Neural crest cell (in vitro differentiated cells): ENCODE results near the gene LRRC7. TPM values are rescaled to one million over a fixed set of nuclear protein-coding genes. Genes with fewer than 3 reads are reported as not detected.

Experiments
- DNase-seq: peaks from one replicate; pipeline ENCODE4 v3.0.0; 2021; ENCODE audit warnings: low read depth, mixed read lengths, low spot score
- H3K27ac Mint-ChIP-seq: one replicate; pipeline ENCODE4 v1.8.0; 2021; ENCODE audit warnings: mild to moderate bottlenecking, mixed read lengths; ENCODE audit not compliant: unreplicated experiment
- H3K27me3 Mint-ChIP-seq: 2 replicates; pipeline ENCODE4 v1.8.0; 2021; ENCODE audit warnings: low read depth, mild to moderate bottlenecking, mixed read lengths
- H3K36me3 Mint-ChIP-seq: 2 replicates; pipeline ENCODE4 v1.8.0; 2021; ENCODE audit warnings: low read depth, mild to moderate bottlenecking, mixed read lengths
- H3K4me1 Mint-ChIP-seq: 2 replicates; pipeline ENCODE4 v1.8.0; 2021; ENCODE audit warnings: mixed read lengths
- H3K4me3 Mint-ChIP-seq: one replicate; pipeline ENCODE4 v1.8.0; 2021; ENCODE audit warnings: mild to moderate bottlenecking, mixed read lengths
- H3K9me3 Mint-ChIP-seq: 2 replicates; pipeline ENCODE4 v1.8.0; 2021; ENCODE audit warnings: mixed read lengths
- CTCF ChIP-seq: fragments of 200-600 bp; sonication (generic); conservative IDR thresholded peaks from 2 replicates; pipeline ENCODE4 v1.5.0; 2021; ENCODE audit warnings: antibody characterized with exemption, mild to moderate bottlenecking
- total RNA-seq: library from RNA; stranded (reverse); gene quantifications from 2 replicates; pipeline ENCODE4 v1.2.1, GENCODE V29; 2021

Gene LRRC7
- total RNA-seq, 1 donor from 2014 or later, result 2.4 TPM

DNA sequence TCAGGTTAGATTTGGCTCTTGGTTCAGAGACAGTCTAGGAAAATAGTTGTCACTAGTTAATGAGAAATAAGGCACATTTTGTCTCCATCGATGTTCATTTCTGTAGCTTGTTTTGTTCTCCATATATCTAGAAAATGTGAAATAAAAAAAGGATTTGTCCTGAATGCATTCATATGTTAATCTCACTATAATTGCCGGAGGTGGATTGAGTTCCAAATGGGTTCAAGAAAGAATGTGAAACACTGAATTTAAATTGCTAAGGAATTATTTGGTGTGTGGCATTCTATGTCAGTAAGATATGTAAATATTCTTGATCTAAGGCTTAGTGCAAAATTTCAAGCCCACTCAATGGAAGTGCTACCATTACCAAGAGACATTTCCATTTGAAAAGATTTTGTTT, 176.7 kb downstream of the LRRC7 start:
- Mint-ChIP-seq H3K36me3 (no peaks in the 10 kb centered on the region), H3K9me3 (no peaks in the 10 kb centered on the region), H3K27me3 (no peaks in the 10 kb centered on the region), H3K4me3 (no peak overlapping the region), H3K4me1 (peaks cover 5% of the 10 kb centered on the region), H3K27ac (no peak overlapping the region)
- TF ChIP-seq CTCF, result no peak
- no peak for DNase-seq

DNA sequence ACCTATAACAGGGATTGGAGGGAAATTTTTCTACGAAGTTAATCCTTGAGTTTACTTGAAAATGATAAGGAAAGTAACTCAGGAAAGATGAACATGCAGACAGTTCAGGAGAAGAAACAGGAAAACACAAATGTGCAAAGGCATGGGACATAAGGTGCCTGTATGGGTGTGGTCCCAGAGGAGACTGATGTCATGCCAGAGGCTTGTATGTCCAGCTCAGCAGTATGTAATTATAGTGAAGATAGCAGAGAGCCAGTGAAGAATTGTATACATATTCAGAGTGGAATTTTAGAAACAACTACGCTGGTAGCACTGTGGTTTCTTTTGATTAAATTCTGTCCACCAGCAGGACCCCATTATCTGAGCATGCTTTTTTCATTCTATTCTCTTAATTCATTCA, 179.5 kb downstream of the LRRC7 start:
- Mint-ChIP-seq H3K36me3 (no peaks in the 10 kb centered on the region), H3K4me1 (no peaks in the 10 kb centered on the region), H3K27me3 (no peaks in the 10 kb centered on the region), H3K4me3 (no peak overlapping the region), H3K9me3 (no peaks in the 10 kb centered on the region), H3K27ac (no peak overlapping the region)
- DNase-seq, result no peak
- TF ChIP-seq CTCF, result no peak

DNA sequence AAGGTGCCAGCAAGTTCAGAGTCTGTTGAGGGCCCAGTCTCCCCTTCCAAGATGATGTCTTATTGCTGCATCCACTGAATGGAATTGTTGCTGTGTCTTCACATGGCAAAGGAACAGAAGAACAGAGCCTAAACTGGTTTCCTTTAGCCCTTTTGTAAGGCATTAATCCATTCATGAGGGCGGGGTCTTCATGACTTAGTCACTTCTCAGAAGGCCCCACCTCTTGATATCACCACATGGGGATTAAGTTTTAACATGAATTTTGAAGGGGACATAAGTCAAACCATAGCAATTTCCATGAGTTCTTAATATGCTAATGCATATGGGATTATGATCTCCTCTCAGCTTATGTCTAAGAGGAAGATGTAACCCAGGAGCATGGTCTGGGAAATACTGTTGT, 182.9 kb downstream of the LRRC7 start:
- no peak for TF ChIP-seq CTCF
- H3K9me3 Mint-ChIP-seq, result no peaks in the 10 kb centered on the region
- no peaks in the 10 kb centered on the region for H3K27me3 Mint-ChIP-seq
- no peaks in the 10 kb centered on the region for H3K36me3 Mint-ChIP-seq
- no peaks in the 10 kb centered on the region for H3K4me1 Mint-ChIP-seq
- no peak overlapping the region for H3K27ac Mint-ChIP-seq
- no peak overlapping the region for H3K4me3 Mint-ChIP-seq
- no peak for DNase-seq

DNA sequence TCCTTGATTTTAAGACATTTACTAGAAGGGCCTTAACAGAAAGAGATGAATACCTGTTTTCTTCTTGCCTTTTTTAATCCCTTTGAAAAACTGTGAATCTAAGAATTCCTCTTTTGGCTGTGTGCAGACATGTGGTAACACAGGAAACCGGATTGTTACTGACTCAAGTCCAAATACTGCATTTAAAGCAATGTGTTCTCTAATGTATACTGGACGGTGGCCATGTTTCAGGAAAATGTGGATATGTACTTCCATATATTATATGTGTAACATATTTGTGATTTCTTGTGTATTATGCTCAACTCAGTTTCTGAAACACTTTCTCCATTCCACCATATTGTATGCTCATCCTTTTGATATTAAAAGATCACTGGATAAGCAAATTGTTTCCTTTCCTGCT, 185.1 kb downstream of the LRRC7 start:
- Mint-ChIP-seq H3K4me1 (no peaks in the 10 kb centered on the region), H3K27me3 (no peaks in the 10 kb centered on the region), H3K27ac (no peak overlapping the region), H3K36me3 (no peaks in the 10 kb centered on the region), H3K4me3 (no peak overlapping the region), H3K9me3 (no peaks in the 10 kb centered on the region)
- no peak for DNase-seq
- no peak for TF ChIP-seq CTCF

GRCh38 chr1:69754521-69754920, 186.8 kb downstream of the LRRC7 start:
- no peaks in the 10 kb centered on the region for H3K36me3 Mint-ChIP-seq
- no peak for TF ChIP-seq CTCF
- H3K4me3 Mint-ChIP-seq, result no peak overlapping the region
- H3K9me3 Mint-ChIP-seq, result no peaks in the 10 kb centered on the region
- H3K4me1 Mint-ChIP-seq, result no peaks in the 10 kb centered on the region
- H3K27ac Mint-ChIP-seq, result no peak overlapping the region
- no peaks in the 10 kb centered on the region for H3K27me3 Mint-ChIP-seq
- no peak for DNase-seq

- Mint-ChIP-seq H3K4me1 (no peaks in the 10 kb centered on the region), H3K4me3 (no peak overlapping the region), H3K27me3 (no peaks in the 10 kb centered on the region), H3K36me3 (no peaks in the 10 kb centered on the region), H3K27ac (no peak overlapping the region), H3K9me3 (no peaks in the 10 kb centered on the region)
- DNase-seq, result no peak
- no peak for TF ChIP-seq CTCF
Observed at GRCh38 chr1:69755647-69756046, 187.9 kb downstream of the LRRC7 start.
